Left colon (tissue), 2 donors: Measurements from ENCODE around the gene GATA5. TPM values are rescaled to one million over a fixed set of nuclear protein-coding genes. Genes with fewer than 3 reads are reported as not detected.

Experiments
- ATAC-seq: fragments of 200-7000 bp; cut with Tn5 transposase; one replicate; pipeline ENCODE4 v1.9.1; 2020; ENCODE audit warnings: mild to moderate bottlenecking, moderate library complexity
- DNase-seq, 2 donors: peaks; one replicate each; pipeline ENCODE4 v3.0.0-alpha.2; 2020
- intact Hi-C, 2 donors: fragments of 100-400 bp; cut with DNase I in 1 of 2; cut with micrococcal nuclease in 1 of 2; formaldehyde crosslinking; loops; one replicate each; pipeline versions ENCODE4 v1.11.2 to v1.14.0; 2022; cut with DNase I, micrococcal nuclease
- total RNA-seq, 2 donors: library from RNA; stranded (reverse); fragmentation: NEBNext Ultra II Directional; extraction: Animal tissue kit (Norgen Biotek cat#: 25700); gene quantifications; one replicate each; pipeline ENCODE4 v1.2.1, GENCODE V29; 2021
- donor health status: DM: no; HTN: no; CAD: no.
- donor health status: DM: yes; HTN: yes; CAD: no.

GATA5 gene
- total RNA-seq, 2 donors from 2014 or later: not detected

DNA sequence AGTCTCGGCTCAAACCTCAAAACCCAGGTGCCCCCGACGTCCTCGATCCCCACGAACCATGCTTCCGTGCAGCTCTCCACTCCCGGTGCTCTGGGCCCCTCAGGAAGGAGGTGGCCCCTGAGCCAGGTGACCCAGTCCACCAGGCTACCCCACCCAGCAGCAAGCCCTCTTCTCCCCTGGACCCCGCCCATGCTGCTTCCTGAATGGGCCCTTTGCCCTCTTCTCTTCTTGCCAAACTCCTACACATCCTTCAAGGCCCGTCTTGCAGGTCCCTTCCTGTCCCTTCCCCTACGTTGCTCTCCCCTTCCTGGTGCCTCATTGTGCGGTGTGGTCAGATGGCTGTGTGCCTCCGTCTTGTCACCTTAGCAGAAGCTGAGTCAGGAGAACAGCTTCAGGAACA is 3.4 kb upstream of the GATA5 start:
- DNase-seq: no peak
- intact Hi-C loops: no loop called here
- no peak for ATAC-seq

DNA sequence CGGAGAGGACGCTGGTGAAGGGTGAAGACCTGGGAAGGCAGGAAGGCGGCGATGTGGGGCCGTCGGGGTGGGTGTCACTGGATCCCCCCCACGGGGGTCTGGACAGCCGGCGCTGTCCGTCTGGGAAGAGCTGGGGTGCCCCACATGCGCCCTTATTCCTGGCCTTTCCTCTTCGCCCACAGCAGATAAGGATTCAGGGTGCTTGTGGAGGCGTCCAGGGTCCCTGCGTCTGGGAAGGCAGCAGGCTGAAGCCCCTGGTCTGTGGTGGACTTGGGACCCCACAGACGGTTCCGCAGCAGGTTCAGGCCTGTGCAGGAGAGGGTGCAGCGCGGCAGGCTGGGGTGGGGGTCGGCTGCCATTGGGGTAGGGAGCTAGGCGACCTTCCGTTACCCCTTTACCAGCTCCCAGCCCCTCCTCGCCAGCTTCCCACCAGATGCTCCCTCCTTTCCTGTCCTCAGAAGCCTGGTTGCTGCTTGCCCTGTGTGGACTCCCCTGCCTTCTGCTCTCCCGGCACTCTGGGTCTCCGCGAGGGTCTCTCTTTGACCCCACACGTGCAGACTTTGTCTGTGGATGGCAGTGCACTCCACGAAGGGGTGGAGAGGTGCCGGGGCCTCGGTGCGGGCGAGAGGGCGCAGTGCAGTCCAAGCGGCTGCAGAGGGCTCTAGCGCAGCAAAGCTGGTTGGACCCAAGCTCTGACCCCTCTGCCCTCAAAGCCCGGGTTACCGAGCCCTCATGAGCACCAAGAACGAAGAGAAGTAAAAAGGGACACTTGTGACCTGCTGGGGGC is 2.1 kb upstream of the GATA5 start:
- no peak for ATAC-seq
- intact Hi-C loops: no loop called here
- no peak for DNase-seq

DNA sequence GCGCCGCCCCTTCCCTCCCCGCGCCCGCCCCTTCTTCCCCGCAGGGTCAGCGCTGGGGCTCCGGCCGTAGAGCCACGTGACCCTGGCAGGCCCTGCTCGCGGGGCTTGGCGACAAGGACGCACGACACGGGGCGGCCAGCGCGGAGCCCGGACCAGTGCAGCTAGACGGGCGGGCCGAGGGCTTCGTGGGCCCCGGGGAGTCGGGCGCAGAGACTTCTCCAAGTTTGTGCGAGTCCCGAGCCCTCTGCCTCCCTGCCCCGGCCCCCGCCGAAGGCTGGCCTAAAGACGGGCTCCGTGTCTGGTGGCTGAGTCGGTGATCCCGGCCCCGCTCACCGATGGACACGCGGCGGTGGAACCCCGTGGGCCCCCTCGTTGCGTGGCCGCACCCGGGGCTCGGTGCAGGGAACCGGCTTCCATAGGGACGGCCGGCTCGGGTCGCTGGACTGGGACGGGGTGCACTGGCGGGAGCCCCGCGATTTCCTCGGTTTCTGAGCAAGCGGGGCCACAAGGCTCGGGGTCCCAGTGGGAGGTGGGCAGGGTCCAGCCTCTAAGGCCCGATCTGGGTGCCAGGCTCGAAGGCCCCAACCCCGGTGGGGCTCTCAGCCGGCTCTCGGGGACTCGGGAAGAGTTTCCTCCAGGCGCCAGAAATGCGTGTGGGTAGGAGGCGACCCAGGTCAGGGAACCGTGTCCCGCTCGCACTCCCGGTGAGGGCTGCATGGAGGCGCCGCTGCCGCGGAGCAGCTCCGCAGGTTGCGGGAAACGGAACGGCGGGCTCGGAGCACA is 452 bp upstream of the GATA5 start:
- DNase-seq (no peak), ATAC-seq (no peak)
- intact Hi-C loops: no loop called here

DNA sequence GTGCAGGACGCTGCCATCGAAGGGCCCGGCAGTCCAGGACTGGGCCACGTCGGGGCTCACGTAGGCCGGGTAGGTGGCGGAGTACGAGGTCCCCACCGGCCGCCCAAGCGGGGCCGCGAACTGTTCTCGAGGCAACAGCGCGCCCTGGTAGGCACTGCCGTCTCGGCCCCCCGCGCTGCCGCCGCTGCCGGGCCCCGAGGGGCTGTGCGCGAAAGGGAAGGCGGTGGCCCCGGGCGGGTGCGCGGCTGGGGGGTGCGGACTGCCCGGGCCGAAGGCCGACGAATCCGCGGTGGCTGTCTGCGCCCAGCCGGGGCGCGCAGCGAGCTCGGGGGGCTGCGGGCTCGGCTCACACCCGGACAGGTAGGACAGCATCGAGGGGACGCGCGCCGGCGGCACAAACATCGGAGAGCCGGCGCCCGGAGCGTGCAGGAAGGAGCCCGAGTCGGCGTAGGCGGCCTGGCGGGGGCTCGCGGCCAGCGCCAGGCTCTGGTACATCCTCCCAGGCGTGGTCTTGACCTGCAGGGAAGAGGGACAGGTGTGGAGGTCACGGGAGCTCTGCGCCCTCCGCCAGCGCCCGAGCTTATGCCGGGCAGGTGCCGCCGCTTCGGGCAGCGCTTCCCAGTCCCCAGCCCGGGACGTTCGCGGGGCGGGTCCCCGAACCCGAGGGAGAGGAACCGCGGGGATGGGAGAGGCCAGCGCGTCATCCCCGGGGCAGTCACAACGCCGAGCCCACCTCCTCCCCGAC is 596 bp downstream of the GATA5 start:
- DNase-seq: no peak
- ATAC-seq: no peak
- intact Hi-C loops: no loop called here

DNA sequence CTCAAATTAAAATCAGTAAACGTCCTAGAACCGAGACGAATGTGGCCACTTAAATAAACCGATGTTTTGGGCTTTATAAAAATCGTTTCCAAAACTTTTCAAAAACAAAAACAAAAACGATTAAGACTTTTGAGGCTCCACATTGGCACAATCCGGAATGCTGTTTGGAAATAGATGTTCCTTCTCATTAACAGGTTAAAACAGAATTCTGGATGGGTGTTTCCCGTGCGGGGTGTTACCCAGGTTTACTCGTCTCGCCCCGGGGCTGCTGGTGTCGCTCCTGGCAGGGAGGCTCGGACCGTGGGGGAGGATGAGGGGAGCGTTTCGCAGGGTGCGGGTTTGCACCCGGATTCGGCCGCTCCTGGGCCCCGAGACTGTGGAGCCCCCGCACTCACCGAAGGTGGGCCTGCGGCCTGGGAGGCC is 1.2 kb downstream of the GATA5 start:
- ATAC-seq (no peak), DNase-seq (no peak)
- intact Hi-C loops: no loop called here

DNA sequence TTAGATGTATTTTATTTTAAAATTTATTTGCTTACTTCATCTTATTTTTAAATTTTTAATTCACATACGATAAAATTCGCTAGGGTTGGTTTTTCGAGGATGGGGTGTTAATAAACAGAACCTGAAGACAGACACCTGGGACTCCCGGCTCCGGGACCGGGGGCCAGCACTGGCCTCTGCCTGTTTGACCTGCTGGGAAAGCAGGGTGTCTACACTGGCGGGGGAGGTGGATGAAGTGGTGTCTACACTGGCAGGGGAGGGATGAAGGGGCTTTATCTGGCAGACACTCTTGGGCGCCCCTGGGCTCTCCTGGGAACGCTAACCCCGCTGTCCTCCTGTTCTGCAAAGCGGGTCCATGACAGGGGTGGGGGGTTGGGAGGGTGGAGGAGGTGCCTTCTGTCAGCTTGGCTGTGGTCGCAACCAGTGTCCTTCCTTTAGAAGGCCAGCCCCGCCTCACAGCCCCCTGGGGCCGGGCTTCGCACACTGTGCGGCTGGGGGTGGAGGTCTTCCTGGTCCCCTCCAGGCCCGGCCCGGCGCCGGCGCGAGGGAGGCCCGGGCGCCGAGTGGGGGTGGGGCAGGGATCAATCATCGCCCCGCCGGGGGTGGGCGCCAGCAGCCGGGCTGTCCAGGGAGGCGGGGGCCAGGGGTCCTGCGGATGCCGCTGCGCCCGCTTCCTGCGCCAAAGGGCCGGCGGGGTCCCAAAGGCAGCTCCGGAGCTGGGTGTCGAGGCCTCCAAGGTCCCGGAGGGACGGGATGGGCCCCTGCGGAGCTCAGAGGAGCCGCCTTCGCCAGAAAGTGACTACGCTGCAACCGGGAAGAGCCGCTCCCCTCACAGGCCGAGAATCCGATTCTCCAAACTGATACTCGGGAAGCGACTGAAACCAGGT is 1.8 kb downstream of the GATA5 start:
- intact Hi-C loops: no loop called here
- DNase-seq (no peak), ATAC-seq (no peak)

DNA sequence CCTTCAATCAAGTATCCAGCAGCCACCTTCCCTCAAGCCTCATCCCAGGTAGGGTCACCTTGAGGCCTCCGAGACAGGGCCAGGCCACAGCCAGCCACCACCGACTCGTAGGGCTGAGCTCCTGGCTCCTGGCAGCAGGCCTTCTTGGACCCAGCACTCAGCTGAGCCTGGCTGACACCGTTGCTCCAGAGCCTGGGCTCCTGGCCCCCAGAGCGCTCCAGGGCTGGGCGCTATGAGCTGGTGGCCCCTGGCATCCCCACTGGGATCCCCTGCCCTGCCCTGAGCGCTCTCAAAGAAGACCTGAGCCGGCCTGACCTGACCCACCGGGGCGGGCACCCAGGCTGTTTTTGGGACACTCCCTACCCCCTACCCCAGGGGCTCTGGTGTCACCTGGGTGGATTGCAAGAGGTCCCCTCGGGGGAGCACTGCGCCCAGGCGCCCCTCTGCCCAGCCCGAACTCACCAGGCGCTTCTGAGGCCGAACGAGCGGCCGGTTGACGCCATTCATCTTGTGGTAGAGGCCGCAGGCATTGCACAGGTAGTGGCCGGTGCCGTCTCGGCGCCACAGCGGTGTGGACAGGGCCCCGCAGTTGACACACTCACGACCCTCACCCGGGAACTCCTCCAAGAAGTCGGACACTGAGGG is 2.7 kb downstream of the GATA5 start:
- no peak for ATAC-seq
- intact Hi-C loops: no loop called here
- DNase-seq: no peak

DNA sequence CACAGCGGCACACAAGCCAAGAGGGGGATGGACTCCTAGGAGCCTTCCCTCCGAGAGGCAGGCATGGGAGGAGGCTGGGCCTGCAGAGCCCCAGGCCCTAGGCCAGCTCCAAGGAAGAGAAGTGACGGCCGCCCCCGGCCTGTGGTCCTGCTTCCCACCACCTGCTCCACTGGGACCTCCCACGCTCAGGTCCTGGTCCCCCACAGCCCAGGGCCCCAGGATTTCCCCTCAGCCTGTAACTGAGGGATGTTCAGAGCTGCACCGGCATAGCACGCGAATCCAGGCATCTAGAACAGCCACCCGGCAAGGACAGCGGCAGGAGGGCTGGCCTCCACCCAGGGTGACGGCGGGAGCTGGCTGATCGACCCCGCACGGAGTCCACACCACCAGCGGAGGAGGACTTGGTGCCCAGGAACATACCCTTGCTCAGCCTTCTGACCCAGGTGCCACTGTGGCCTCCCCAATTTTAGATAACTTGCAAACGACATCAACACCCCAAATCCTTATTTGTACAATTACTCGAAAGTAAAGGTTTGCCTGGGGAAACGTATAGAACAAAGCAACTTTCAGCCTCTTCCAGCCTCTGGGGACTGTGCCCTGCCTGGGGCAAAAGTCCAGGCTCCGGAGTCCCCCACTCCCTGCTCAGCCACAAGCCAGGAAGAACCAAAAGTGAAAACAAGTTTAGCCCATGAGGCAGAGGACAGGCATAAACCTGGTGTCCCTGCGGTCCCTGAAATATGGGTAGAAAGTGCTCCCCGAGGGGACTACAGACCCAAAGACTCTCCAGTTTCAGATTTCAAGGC is 3.5 kb downstream of the GATA5 start:
- intact Hi-C loops: no loop called here
- no peak for ATAC-seq
- DNase-seq: no peak

DNA sequence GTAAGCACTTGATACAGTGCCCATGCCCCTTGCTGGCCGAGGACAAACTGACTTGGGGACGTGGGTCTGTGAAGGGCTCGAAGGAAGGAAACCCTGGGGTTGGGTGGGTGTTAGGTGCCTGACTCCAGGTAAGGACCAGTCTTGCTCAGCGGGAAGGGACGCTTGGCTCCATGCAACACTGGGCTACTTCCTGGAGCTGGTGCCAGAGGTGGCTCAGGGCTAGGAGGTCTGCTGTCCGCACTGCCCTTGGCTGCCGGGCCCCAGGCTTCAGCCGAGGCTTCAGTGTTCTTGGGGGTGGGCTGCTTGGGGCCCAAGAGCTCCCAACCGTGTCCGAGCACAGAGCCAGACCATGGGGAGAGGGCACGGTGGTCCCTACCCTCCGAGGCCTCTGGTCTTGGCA is 5.3 kb downstream of the GATA5 start:
- DNase-seq: no peak
- intact Hi-C loops: no loop called here
- ATAC-seq: no peak

DNA sequence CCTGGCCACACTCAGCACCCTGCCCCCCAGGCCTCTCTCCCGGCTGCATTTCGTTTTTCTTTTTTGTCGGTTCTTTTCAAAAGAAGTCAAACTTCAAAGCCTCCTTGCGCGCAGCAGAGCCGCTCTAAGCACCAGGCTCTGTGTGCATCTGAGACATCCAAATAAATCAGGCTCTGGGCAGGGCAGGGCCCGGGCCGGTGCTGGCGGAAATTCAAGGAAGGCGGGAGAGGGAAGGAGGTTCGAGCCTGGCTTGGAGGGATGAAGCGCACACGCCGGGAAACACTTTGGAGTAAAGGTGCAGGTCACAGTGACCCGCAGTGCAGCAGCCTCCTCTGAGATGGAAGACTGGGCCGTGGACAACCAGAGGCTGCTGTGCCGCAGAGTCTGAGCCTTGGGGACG is 5.8 kb downstream of the GATA5 start:
- intact Hi-C loops: no loop called here
- no peak for DNase-seq

DNA sequence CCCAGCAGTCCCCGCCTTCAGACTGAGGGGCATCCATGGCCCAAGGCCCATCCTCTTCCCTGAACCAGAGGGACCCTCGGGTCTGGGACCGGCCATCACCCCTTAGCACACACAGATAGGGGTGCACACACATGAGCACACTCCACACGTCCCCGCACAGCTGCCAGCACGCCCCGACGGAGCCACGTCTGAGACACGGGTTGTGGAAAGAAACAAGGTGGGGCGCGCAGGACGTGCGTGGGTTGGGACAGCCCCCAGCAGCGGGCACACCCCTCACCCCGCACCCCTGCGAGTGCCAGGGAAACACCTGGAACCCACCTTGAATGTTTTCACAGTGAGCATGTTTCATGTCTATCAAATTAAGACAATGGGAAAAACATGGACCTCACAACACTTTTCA is 6.4 kb downstream of the GATA5 start:
- DNase-seq (no peak), ATAC-seq (no peak)
- intact Hi-C loops: no loop called here

More for the DNA sequence above, 5.8 kb downstream of the GATA5 start:
- ATAC-seq: no peak

DNA sequence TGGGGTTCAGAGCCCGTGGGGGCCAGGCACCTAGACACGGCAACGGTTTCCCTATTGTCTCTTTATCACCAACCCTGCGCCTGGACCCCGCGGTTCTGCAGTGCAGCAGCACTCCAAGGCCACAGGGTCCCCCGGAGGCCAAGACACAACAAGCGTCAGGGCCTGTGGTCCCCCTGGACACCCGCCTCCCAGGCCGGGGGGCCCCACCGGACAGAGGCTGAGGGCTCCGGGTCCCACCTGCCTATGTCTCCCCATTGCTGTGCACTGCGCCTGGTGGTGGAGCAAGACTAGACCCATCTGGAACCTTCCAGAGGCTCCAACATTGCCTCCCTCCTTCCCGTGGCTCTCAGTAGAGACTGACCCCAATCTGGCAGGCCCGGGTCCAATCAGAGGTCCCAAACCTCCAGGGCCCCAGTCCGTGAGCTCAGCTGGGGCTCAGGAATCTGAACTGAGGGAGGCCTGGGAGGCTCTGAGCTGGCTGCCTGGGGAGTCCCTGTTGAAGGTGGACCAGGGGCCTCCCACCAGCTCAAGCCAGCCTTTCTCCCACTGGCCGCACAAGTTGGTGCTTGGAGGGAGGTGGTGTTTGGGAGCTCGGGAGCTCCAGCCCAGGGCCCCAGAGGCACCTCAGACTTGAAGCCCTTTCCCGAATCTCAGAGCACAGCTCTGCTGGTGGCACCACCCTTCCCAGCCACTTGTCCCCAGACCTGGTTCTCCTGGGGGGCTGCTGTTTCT is 8.8 kb downstream of the GATA5 start:
- no peak for DNase-seq
- no peak for ATAC-seq

DNA sequence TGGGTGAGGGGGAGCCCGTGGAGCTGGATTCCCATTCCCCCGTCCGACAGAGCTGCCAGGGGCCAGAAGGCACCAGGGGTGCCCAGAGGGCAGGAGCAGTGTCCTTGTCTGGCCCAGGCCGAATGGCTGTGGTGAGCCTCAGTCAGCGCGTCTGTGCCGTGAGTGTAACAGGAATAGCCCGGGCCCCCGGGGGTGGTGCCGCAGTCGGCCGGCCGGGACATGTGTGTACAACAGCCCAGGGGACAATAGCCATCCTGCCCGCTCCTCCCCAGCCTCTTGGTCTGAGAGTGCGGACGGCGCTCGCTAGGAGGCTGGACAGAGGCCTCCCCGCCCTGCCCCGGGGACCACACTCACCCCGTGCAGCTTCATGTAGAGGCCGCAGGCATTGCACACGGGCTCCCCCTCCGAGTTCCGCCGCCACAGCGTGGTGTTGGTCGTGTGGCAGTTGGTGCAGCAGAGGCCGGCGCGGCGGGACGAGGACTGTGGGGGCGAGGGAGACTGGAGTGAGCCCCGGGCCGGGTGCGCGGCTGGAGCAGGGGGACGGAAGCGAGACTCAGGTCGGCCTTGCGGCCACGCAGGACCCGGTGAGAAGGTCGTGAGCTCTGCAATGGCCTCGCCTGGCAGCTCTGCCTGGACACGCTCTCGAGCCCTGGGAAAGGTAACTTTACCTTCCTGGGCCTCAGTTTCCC is 9.6 kb downstream of the GATA5 start:
- intact Hi-C loops: no loop called here
- DNase-seq (no peak), ATAC-seq (no peak)

More for the DNA sequence above, 8.8 kb downstream of the GATA5 start:
- intact Hi-C loops: no loop called here

DNA sequence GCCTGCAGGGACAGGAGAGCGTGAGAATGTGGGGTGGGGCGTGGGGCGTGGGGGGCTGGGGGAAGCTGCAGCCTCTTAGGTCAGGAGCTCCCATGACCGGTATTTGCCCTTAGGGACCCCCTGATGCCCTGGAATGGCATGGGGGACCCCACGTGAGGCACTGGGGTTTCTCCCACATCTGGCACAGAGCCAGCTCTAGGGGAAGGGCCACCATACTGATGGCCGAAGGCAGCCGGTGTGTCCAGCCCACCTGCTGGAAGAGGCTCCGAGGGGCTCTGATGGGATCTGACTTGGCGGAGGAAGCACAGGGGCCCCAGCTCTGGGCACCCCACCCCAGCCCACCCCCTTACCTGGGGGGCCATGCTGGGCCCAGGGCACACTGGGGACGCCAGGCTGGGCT is 10.8 kb downstream of the GATA5 start:
- DNase-seq: no peak
- intact Hi-C loops: no loop called here
- ATAC-seq: no peak

DNA sequence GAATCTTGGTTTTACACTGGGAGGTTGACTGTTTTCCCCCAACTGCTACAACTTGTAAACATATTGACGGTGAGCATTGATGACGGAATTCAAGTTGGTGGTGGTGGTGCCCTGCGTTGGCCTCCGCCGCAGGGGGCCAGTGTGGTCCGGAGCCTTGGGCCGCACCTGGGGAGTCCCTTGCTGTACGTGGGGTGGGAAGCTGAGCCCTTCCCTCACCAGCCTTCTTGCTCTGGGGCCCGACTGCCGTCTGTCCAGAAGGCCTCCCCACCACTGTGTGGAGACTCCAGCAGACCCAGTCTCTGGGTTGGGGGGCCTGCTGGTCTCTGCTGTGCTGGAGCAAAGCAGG is 11.4 kb downstream of the GATA5 start:
- no peak for ATAC-seq
- no peak for DNase-seq
- intact Hi-C loops: no loop called here

DNA sequence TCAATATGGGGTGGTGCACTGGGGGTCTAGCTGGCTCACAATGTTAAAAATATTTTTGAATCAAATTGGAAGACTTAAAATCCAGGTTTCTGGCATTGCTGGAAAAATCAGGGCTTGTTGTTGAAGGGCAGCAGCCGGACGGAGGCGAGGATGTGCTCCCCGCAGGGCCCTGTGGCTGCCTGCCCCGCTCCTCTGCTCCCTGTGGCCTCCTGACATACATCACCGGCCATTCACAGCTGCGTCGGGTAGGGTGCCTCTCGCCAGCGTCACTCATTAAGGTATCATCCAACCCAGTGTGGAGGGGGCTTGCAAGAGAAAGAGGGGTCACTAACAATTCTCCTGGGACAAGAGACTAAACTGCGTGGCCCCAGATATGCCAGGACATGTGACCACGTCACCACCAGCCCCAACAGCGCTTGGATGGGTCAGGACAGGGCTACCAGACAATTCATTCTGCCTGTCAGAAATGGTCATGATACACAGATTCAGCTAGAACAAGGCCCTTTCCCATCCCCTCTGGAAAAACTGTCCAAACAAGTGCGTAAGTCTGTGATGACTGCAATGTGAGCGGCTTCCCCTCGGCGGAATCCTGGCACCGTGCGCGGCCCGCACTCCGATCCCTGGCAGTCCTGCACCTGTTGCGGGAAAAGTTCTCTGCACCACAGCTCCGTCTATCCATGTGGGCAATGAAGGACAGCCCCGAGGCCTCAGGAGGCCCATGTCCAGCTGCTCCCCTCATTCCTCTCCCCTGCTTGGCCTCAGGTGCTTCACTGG is 12.0 kb downstream of the GATA5 start:
- no peak for DNase-seq
- intact Hi-C loops: no loop called here
- ATAC-seq: no peak
